ENCODE results near the gene TBC1D22A.

DNA sequence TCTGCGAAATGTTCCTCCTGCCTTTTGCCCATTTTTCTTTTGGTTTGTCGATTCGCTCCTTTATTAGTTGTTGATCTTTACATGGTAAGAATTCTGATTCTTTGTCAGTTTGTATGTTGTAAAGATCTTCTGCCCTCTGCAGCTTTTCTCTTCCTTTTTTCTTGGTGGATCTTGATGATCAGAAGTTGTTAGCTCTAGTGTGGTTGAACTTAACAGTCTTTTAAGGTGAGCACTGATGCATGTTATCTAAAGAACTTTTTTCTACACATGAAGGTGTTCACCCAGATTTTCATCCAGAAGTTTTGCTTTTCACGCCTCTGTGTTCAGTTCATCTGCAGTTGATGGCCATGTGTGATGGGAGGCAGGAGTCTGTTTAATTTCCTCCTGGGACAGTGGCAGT, 133.7 kb downstream of the TBC1D22A start:
- no peak for TF ChIP-seq EZH2 (IDR thresholded peaks at IDR 0.05)
- TF ChIP-seq, protein P1, sequence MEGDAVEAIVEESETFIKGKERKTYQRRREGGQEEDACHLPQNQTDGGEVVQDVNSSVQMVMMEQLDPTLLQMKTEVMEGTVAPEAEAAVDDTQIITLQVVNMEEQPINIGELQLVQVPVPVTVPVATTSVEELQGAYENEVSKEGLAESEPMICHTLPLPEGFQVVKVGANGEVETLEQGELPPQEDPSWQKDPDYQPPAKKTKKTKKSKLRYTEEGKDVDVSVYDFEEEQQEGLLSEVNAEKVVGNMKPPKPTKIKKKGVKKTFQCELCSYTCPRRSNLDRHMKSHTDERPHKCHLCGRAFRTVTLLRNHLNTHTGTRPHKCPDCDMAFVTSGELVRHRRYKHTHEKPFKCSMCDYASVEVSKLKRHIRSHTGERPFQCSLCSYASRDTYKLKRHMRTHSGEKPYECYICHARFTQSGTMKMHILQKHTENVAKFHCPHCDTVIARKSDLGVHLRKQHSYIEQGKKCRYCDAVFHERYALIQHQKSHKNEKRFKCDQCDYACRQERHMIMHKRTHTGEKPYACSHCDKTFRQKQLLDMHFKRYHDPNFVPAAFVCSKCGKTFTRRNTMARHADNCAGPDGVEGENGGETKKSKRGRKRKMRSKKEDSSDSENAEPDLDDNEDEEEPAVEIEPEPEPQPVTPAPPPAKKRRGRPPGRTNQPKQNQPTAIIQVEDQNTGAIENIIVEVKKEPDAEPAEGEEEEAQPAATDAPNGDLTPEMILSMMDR (IDR thresholded peaks at IDR 0.05), result no peak
- TF ChIP-seq EZH2phosphoT487 (IDR thresholded peaks at IDR 0.05), result no peak

Data from neural progenitor cell (in vitro differentiated cells).